Bronchial epithelial cell (primary cell): ENCODE data around the gene TRMT61B. TPM values are rescaled to one million over a fixed set of nuclear protein-coding genes. Genes with fewer than 3 reads are reported as not detected.

ENCODE experiments used
- DNase-seq: peaks from one replicate; pipeline ENCODE4 v3.0.0-alpha.2; 2010; ENCODE audit warnings: low read depth
- FAIRE-seq: peaks from 2 replicates; lab custom pipeline; 2011; peaks lifted over from hg19 to GRCh38; lab: Jason Lieb, UNC
- H3K27me3 ChIP-seq: 2 replicates; pipeline ENCODE4 v1.5.1; 2011; ENCODE audit warnings: low read length; ENCODE audit not compliant: control insufficient read depth, insufficient read depth
- H3K36me3 ChIP-seq: 2 replicates; pipeline ENCODE4 v1.5.1; 2011; ENCODE audit warnings: low read length; ENCODE audit not compliant: control insufficient read depth, insufficient read depth
- H3K4me3 ChIP-seq: 2 replicates; pipeline ENCODE4 v1.5.1; 2011; ENCODE audit warnings: mild to moderate bottlenecking, low read depth, low read length, control low read depth
- total RNA-seq: library from RNA; depleted of rRNA; stranded (reverse); fragments of >200 nt; gene quantifications from 2 replicates; pipeline ENCODE4 v1.2.1, GENCODE V29; 2014
- TF ChIP-seq, protein P1 (sequence below): IDR thresholded peaks from 2 replicates; pipeline ENCODE4 v1.5.1; 2011; ENCODE audit warnings: mild to moderate bottlenecking, moderate library complexity, low read length, control low read depth, inconsistent platforms; ENCODE audit not compliant: insufficient read depth, severe bottlenecking

Gene TRMT61B
- total RNA-seq, 1 donor from 2014 or later, result 16.1 TPM

GRCh38 chr2:28824870-28825269 is 45.2 kb downstream of the TRMT61B start:
- TF ChIP-seq, protein P1, sequence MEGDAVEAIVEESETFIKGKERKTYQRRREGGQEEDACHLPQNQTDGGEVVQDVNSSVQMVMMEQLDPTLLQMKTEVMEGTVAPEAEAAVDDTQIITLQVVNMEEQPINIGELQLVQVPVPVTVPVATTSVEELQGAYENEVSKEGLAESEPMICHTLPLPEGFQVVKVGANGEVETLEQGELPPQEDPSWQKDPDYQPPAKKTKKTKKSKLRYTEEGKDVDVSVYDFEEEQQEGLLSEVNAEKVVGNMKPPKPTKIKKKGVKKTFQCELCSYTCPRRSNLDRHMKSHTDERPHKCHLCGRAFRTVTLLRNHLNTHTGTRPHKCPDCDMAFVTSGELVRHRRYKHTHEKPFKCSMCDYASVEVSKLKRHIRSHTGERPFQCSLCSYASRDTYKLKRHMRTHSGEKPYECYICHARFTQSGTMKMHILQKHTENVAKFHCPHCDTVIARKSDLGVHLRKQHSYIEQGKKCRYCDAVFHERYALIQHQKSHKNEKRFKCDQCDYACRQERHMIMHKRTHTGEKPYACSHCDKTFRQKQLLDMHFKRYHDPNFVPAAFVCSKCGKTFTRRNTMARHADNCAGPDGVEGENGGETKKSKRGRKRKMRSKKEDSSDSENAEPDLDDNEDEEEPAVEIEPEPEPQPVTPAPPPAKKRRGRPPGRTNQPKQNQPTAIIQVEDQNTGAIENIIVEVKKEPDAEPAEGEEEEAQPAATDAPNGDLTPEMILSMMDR, result no peak
- DNase-seq (no peak), FAIRE-seq (no peak)
- Histone ChIP-seq H3K27me3 (no peaks in the 10 kb centered on the region), H3K4me3 (no peak overlapping the region), H3K36me3 (no peaks in the 10 kb centered on the region)

DNA sequence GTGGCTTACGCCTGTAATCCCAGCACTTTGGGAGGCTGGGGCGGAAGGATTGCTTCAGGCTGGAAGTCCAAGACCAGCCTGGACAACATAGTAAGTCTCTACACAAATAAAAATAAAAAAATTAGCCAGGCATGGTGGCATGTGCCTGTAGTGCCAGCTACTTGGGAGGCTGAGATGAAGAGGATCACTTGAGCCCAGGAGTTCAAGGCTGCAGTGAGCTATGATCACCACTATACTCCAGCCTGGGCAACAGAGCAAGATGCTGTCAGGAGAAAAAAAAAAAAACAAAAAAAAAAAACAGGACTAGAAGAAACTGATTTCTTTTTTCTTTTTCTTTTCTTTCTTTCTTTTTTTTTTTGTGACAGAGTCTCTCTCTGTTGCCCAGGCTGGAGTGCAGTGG is 45.9 kb downstream of the TRMT61B start:
- H3K36me3 ChIP-seq, result no peaks in the 10 kb centered on the region
- TF ChIP-seq, protein P1, result no peak
- H3K4me3 ChIP-seq, result no peak overlapping the region
- FAIRE-seq (no peak), DNase-seq (no peak)
- H3K27me3 ChIP-seq, result no peaks in the 10 kb centered on the region

- H3K36me3 ChIP-seq, result no peaks in the 10 kb centered on the region
- TF ChIP-seq, protein P1, result no peak
- H3K4me3 ChIP-seq, result no peak overlapping the region
- DNase-seq, result no peak
- H3K27me3 ChIP-seq, result no peaks in the 10 kb centered on the region
- no peak for FAIRE-seq
Observed at GRCh38 chr2:28822036-28822435, 48.1 kb downstream of the TRMT61B start.

DNA sequence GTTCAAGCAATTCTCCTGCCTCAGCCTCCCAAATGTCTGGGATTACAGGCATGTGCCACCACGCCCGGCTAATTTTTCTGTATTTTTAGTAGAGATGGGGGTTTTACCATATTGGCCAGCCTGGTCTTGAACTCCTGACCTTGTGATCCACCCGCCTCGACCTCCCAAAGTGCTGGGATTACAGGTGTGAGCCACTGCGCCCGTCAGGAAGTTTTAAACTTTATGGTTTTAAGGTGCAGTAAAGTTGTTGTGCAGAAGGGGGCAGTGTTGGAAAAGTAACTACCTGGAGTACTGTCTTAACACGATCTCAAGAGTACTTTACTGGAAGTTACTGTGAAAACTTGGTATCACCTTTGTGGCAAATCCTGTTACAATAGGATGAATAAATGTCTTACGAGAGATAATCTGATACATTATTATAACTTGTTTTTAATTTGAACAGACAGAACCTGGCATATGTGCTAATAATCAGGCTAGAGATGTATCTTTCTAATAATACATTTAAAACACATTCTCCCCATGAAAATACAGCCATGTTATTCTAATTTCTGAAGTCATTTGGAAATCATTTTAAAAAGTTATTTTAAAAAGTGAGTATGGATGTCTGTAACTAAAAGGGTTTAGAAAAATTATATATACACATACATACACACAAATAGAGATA is 48.7 kb downstream of the TRMT61B start:
- FAIRE-seq (no peak), DNase-seq (peak; percentile 72)
- no peaks in the 10 kb centered on the region for H3K27me3 ChIP-seq
- TF ChIP-seq, protein P1, result peak; percentile 60
- H3K4me3 ChIP-seq, result no peak overlapping the region
- H3K36me3 ChIP-seq, result no peaks in the 10 kb centered on the region

- H3K36me3 ChIP-seq, result no peaks in the 10 kb centered on the region
- DNase-seq (no peak), FAIRE-seq (no peak)
- H3K27me3 ChIP-seq, result no peaks in the 10 kb centered on the region
- no peak overlapping the region for H3K4me3 ChIP-seq
- TF ChIP-seq, protein P1, result no peak
Observed at GRCh38 chr2:28818053-28818452, 52.1 kb downstream of the TRMT61B start.
